ENCODE data around the gene PPM1H. TPM values are rescaled to one million over a fixed set of nuclear protein-coding genes. Genes with fewer than 3 reads are reported as not detected.
"Not testable (repeated sequence)": the region's sequence is repeated elsewhere in the genome, so short reads cannot be mapped to it uniquely, and the experiment has no call there.

Gene PPM1H
- total RNA-seq, 1 experiment from 2014 or later, result 18.9 TPM

- DNase-seq (ENCODE audit: low spot score), result no peak
Measured at GRCh38 chr12:62947364-62947763, 12.4 kb upstream of the PPM1H start.

GRCh38 chr12:62943779-62944395 lies 8.9 kb upstream of the PPM1H start:
- DNase-seq (ENCODE audit: low spot score), result no peak

DNA sequence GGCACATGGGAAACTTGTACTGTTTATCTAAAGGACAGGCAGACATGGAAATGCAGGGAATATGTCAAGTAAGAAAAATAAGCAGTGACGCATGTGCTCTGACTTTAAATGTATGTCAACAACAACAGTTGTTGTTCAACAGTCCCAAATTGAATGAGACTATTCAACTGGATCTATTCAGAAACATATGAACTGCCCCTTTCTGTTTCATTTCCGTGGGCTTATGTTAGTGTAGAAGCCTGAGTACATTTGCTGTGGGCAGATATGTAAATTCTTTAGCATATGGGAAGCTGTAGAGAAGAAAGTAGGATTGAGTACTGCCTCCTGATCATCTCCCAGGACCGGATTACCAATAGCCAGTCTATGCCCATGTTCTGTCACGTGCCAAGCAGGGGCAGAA lies 7.4 kb upstream of the PPM1H start:
- DNase-seq (ENCODE audit: low spot score), result not testable (repeated sequence)

DNA sequence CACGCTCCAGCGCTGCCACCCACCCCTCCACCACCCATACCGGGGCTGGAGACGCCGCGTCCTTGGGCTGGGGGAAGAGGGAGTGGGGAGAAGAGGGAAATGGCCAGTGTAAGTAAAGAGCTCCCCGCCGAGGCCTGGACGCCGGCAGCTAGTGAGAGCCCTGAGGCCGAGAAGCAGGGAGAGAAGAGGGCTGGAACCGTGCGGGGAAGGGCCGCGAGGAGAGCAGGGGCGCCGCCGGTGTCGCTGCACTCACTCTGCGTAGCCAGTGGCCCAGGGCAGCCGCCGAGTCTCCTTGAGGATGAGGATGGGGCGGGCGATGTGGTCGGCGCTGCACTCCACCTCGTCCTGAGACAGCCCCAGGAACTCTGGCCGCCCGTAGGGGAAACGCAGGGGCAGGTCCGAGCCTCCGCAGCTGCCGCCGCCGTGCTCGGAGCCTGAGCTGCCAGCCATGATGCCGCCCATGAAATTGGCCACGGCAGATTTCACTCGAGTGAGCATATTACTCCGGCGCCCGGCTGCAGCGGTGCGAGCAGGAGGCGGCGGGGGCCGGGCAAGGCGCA lies 631 bp downstream of the PPM1H start:
- peak; percentile 64 for DNase-seq (ENCODE audit: low spot score)

- peak; percentile 58 for DNase-seq (ENCODE audit: low spot score)
Measured at GRCh38 chr12:62933602-62934238, 1.2 kb downstream of the PPM1H start.

DNA sequence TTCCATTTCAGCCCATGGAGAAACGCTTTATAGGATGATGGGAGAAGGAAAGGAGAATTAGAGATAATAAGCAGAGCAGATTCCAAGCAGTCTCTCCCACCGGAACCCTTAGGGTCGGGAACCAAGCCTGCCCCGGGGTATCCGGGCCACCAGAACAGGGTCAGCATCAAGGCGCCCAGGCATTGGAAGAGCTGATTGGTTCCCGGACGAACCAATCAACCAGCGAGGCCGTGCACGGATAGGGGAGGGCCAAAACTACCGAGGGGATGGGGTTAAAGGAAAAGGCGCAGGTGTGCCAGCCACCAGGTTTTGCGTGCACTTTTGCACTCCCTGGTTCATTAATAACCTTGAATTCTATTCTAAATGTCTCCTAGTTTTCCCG lies 1.7 kb downstream of the PPM1H start:
- peak; percentile 67 for DNase-seq (ENCODE audit: low spot score)

DNA sequence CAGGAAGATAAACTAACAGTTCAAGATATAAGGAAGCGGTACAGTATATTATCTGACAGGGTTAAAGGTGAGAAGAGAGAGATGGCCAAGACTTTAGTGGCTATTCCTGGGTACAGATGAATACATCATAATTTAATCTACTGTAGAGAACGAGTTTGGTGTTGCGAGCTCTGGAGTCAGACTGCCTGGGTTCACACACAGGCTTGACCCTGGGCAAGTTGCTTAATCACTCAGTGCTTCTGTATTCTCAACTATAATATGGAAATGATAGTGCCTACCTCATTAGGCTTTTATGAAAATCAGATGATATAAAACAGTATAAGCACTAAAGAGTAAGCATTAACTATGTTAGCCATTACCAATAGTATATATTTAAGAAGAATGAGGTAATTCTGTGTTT lies 3.5 kb downstream of the PPM1H start:
- no peak for DNase-seq (ENCODE audit: low spot score)

- no peak for DNase-seq (ENCODE audit: low spot score)
Measured at GRCh38 chr12:62930546-62931425, 4.2 kb downstream of the PPM1H start.

DNA sequence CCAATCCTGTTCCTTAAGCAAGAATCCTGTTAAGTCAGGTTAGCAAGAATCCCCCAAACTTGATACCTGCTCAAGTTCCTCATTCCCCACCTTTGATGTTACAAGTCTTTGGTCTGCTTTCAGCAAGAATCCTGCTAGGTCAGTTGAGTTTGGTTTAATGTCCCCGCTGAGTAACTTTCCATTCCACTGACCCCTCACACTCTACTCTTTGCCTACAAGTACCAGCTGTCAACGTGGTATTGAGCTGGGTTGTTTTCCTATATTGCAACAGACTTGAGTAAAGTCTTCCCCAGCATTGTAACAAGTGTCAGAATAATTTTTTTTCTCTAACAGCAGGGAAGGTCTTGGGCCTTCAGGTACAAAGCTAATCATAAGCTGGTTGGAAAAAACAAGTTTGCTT lies 6.3 kb downstream of the PPM1H start:
- DNase-seq (ENCODE audit: low spot score), result no peak

GRCh38 chr12:62925680-62926079 lies 9.3 kb downstream of the PPM1H start:
- no peak for DNase-seq (ENCODE audit: low spot score)

- no peak for DNase-seq (ENCODE audit: low spot score)
Measured at GRCh38 chr12:62924084-62924483, 10.9 kb downstream of the PPM1H start.

- no peak for DNase-seq (ENCODE audit: low spot score)
Measured at GRCh38 chr12:62922539-62922938, 12.4 kb downstream of the PPM1H start.

- peak; percentile 33 for DNase-seq (ENCODE audit: low spot score)
Measured at GRCh38 chr12:62919838-62920237, 15.1 kb downstream of the PPM1H start.

- DNase-seq (ENCODE audit: low spot score), result no peak
Measured at GRCh38 chr12:62917926-62918325, 17.0 kb downstream of the PPM1H start.

GRCh38 chr12:62916632-62917425 lies 18.1 kb downstream of the PPM1H start:
- no peak for DNase-seq (ENCODE audit: low spot score)

DNA sequence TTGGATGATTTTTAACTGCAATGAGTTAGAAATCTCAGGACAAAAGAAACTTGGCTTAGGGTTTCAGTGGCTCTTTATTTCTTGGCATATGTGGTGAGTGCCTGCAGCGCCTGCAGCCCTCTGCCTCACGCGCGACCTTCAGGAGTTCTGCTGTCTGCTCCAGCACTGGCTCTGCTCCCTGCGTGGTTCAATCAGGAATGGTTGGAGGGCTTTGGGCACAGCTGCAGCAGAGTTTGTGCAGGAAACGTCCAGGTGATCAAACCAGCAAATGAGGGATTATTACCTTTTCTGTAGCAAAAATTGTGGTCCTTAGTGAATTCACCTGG lies 19.8 kb downstream of the PPM1H start:
- no peak for DNase-seq (ENCODE audit: low spot score)

DNA sequence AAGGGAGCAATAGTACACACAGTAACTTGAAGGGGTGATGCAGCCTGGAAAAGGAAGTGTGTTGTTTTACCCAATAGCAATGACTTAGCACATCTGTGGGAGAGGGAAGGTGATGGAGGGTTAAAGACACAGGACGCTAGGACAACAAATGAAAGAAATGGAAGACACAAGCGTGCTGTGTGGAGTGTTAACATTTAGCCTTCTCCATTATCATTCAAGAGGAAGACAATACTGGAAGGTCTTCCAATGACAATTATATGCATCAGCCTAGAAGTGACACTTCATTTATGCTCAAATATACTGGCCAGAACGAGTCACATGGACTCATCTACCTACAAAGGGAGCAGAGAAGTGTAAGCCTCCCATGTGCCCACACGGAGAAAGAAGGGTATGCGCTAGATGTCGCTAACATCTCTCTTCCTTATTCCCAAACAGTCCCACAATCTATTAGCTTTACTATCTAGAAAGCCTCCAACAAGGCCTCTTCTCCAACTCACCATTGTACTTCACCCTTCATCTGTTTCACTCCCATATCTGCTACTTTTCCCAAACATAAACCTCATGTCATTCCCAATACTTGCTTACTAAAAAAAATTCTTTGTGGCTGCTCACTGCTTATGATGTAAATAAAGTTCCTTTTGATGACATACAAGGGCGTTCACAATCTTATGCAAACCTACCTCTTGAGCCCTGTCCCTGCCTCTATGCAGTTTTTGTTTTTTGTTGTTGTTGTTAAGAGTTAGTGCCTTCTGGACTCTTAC lies 20.3 kb downstream of the PPM1H start:
- no peak for DNase-seq (ENCODE audit: low spot score)

DNA sequence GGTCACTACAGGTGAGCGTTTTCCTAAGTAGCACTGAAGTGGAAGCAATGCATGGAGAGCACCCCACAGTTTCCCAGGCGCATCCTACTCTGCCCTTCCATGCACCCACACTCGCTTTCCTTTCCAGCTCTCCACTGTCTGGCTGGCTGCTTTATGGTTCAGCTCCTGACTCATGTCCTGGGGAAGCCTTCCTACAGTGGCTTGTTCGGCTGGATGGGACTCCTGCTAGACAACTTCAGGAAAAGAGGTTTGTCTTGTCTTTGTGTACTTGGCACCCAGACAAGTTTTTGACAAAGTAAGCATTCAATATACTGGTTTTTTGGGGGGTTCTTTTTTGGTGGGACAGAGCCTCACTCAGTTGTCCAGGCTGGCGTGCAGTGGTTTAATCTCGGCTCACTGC lies 21.6 kb downstream of the PPM1H start:
- no peak for DNase-seq (ENCODE audit: low spot score)

DNA sequence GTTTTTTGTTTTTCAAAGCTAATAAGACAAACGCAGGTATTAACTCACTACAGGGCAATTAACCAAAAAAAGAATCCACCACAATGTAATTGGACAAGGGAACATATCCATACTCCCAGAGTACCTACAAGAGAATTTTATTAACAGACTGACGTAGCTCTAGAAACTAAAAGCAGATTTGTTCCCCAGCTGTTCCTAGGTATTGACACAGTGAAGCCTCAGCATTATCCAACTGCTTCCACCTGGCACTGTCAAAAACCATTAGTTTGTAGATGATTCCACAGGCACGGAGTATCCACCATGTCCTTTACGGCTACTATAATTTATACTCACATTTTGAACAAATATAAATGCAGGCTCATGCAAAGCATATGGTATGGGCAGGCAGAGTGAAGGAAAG lies 22.3 kb downstream of the PPM1H start:
- DNase-seq (ENCODE audit: low spot score), result no peak

DNA sequence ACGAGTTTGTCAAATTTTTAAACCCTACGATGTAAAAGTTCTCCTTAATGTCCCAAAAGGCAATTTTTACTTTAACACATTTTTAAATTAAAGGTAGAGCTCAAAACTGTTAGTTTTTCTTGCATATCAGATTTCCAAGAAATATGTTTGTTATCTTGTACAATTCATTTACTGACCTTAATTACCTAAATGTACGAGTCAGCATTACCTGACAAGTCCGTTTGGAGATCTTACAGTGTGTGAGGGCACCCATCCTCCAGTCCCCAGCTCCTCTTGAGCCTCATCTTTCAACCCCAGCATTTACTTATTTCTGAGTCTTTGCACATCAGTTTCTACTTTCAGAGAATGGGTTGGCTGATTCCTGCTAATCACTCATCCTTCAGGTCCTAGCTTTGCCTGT lies 23.7 kb downstream of the PPM1H start:
- no peak for DNase-seq (ENCODE audit: low spot score)

All from HT-29 (cell line).